GM19193 (cell line): ENCODE data around the gene PLPP4.

Experiments used
- POLR2A ChIP-seq: IDR thresholded peaks from 4 replicates; pipeline ENCODE4 v1.6.1; 2011; ENCODE audit not compliant: insufficient read depth, insufficient read length; ENCODE audit errors: extremely low read depth

Gene PLPP4

GRCh38 chr10:120473593-120473992 lies 16.6 kb downstream of the PLPP4 start:
- no peak for TF ChIP-seq POLR2A

GRCh38 chr10:120474956-120475355 lies 17.9 kb downstream of the PLPP4 start:
- no peak for TF ChIP-seq POLR2A

GRCh38 chr10:120475844-120476791 lies 19.1 kb downstream of the PLPP4 start:
- TF ChIP-seq POLR2A = no peak

GRCh38 chr10:120477021-120477742 lies 20.2 kb downstream of the PLPP4 start:
- no peak for TF ChIP-seq POLR2A

- TF ChIP-seq POLR2A = no peak
Measured at GRCh38 chr10:120477743-120478141, 20.7 kb downstream of the PLPP4 start.

GRCh38 chr10:120478386-120478785 lies 21.4 kb downstream of the PLPP4 start:
- TF ChIP-seq POLR2A = no peak

- TF ChIP-seq POLR2A = no peak
Measured at GRCh38 chr10:120479506-120479905, 22.5 kb downstream of the PLPP4 start.

- no peak for TF ChIP-seq POLR2A
Measured at GRCh38 chr10:120480065-120480600, 23.1 kb downstream of the PLPP4 start.

GRCh38 chr10:120480848-120481247 lies 23.8 kb downstream of the PLPP4 start:
- TF ChIP-seq POLR2A = no peak

- no peak for TF ChIP-seq POLR2A
Measured at GRCh38 chr10:120483006-120483405, 26.0 kb downstream of the PLPP4 start.

GRCh38 chr10:120483651-120484301 lies 26.7 kb downstream of the PLPP4 start:
- no peak for TF ChIP-seq POLR2A

GRCh38 chr10:120485946-120486345 lies 28.9 kb downstream of the PLPP4 start:
- TF ChIP-seq POLR2A = no peak

- no peak for TF ChIP-seq POLR2A
Measured at GRCh38 chr10:120486671-120487205, 29.7 kb downstream of the PLPP4 start.

GRCh38 chr10:120490288-120490687 lies 33.3 kb downstream of the PLPP4 start:
- TF ChIP-seq POLR2A = no peak

- no peak for TF ChIP-seq POLR2A
Measured at GRCh38 chr10:120492346-120492745, 35.3 kb downstream of the PLPP4 start.
